Suprapubic skin (tissue), 4 donors: ENCODE results near the gene SIRT3.
"Not testable (repeated sequence)": the region's sequence is repeated elsewhere in the genome, so short reads cannot be mapped to it uniquely, and the experiment has no call there.

Experiments
- EP300 ChIP-seq: sonication (generic); formaldehyde crosslinking; IDR thresholded peaks from one replicate; pipeline ENCODE4 v1.6.1; 2017; ENCODE audit warnings: antibody characterized with exemption
- POLR2A ChIP-seq, 2 donors: fragments of 450-650 bp; IDR thresholded peaks; one replicate each; pipeline ENCODE4 v1.6.1; 2017; ENCODE audit warnings: antibody characterized with exemption in 2 of 2, mild to moderate bottlenecking in 2 of 2, moderate library complexity in 2 of 2
- POLR2AphosphoS5 ChIP-seq, 3 donors: sonication (generic); formaldehyde crosslinking; IDR thresholded peaks; one replicate each; pipeline ENCODE4 v1.6.1; 2017; ENCODE audit warnings: antibody characterized with exemption in 3 of 3
- TF ChIP-seq, protein P1 (sequence below), 2 donors: fragments of 200-600 bp in 1 of 2; fragments of 450-650 bp in 1 of 2; sonication (generic) in 1 of 2; IDR thresholded peaks; one replicate each; pipeline ENCODE4 v1.5.1; 2016 to 2019; ENCODE audit warnings: antibody characterized with exemption in 2 of 2, mild to moderate bottlenecking in 1 of 2, moderate library complexity in 1 of 2

DNA sequence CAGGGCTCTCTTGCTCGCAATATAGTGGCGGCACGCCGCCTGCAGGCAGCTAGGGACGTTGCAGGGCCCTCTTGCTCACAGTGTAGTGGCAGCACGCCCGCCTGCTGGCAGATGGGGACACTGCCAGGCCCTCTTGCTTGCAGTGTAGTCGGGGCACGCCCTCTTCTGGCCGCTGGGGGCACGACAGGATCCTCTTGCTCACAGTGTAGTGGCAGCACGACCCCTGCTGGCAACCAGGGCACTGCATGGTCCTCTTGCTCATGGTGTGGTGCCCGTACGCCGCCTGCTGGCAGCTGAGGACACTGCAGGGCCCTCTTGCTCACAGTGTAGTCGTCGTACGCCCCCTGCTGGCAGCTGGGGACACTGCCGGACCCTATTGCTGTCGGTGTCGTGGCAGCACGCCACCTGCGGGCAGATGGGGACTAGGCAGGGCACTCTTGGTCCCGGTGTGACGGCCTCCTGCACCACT is 46.3 kb downstream of the SIRT3 start:
- TF ChIP-seq POLR2AphosphoS5 (IDR thresholded peaks at IDR 0.05); POLR2A (IDR thresholded peaks at IDR 0.05); EP300: not testable (repeated sequence)
- TF ChIP-seq, protein P1, sequence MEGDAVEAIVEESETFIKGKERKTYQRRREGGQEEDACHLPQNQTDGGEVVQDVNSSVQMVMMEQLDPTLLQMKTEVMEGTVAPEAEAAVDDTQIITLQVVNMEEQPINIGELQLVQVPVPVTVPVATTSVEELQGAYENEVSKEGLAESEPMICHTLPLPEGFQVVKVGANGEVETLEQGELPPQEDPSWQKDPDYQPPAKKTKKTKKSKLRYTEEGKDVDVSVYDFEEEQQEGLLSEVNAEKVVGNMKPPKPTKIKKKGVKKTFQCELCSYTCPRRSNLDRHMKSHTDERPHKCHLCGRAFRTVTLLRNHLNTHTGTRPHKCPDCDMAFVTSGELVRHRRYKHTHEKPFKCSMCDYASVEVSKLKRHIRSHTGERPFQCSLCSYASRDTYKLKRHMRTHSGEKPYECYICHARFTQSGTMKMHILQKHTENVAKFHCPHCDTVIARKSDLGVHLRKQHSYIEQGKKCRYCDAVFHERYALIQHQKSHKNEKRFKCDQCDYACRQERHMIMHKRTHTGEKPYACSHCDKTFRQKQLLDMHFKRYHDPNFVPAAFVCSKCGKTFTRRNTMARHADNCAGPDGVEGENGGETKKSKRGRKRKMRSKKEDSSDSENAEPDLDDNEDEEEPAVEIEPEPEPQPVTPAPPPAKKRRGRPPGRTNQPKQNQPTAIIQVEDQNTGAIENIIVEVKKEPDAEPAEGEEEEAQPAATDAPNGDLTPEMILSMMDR (IDR thresholded peaks at IDR 0.05), result peak in 1 of 2 donors; percentile 32
